G401 (cell line): ENCODE measurements around the gene VAV3. TPM values are rescaled to one million over a fixed set of nuclear protein-coding genes. Genes with fewer than 3 reads are reported as not detected.

Experiments used
- DNase-seq: peaks from one replicate; pipeline ENCODE4 v3.0.0-alpha.2; 2015; ENCODE audit warnings: low spot score
- in situ Hi-C: cut with HindIII; loops from 2 replicates; pipeline ENCODE4 v1.10.0; 2016; ENCODE audit warnings: low sequenced_read_pairs, mixed read lengths
- total RNA-seq: library from RNA; depleted of rRNA; stranded (reverse); fragments of >200 nt; shearing (Covaris generic); gene quantifications from 2 replicates; pipeline ENCODE4 v1.2.3, GENCODE V29; 2014

The VAV3 gene
- total RNA-seq, 1 experiment from 2014 or later = 0.34 TPM

DNA sequence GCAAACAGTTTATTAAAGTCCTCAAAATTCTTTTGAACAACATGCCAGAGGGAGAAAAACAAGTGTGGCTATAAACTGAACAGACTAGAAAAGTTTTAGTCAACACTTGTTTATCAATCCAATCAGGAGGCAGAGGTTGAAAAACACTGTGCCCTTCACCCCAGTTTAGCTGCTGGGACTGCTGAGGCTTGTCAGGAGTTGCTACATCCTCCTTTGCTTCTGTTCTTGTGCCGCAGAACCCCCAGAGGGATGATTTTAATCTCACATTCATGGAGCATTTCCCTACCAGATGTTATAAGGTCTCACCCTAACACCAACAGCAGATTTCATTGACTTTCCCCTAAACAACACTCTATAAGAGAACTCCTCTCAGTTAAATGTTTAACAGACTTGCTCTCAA lies 321.2 kb downstream of the VAV3 start:
- in situ Hi-C loops = no loop called here
- no peak for DNase-seq

DNA sequence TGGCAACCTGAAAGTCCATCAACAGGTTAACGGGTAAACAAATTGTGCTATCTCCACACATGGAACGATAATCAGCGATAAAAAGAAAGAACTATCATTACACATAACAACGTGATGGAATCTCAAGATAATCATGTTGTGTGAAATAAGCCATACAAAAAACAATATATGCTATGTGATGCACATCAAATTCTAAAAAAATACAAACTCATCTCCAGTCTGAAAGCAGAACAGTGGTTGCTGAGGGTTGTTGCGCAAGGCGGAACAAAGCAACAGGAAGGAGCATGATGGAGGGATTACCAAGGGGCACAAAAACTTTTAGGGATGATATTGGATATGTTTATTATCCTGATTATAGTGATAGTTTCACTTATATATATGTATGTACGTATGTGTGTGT lies 324.8 kb downstream of the VAV3 start:
- DNase-seq = no peak
- in situ Hi-C loops = no loop called here

DNA sequence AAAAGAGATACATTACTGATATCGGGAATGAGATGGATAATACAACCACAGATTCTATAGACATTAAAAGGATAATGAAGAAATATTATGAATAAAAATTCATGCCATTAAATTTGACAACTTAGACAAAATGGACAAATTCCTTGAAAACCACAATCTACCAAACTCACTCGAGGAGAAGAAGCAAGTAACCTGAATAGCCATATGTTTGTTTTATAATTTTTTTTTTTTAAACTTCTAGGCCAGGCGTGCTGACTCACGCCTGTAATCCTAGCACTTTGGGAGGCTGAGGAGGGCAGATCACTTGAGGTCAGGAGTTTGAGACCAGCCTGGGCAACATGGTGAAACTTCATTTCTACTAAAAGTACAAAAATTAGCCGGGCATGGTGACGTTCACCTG lies 327.9 kb downstream of the VAV3 start:
- DNase-seq = no peak
- in situ Hi-C loops = no loop called here

DNA sequence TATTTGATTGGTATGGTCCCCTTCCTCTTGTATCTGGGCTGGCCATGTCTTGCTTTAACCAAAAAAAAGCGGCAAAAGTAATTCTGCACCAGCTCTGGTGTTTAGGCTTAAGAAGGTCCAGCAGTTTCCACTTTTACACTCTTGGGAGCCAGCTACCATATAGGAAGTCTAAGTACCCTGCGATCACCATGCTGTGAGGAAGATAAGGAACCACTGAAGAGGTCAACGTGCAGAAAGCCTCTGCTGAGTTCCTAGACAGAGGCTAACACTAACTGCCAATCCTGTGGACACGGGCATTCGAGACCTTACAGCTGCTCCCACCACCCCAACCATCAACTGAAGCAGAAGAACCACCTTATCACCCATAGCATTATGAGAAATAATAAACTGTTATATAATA lies 331.4 kb downstream of the VAV3 start:
- in situ Hi-C loops = no loop called here

DNA sequence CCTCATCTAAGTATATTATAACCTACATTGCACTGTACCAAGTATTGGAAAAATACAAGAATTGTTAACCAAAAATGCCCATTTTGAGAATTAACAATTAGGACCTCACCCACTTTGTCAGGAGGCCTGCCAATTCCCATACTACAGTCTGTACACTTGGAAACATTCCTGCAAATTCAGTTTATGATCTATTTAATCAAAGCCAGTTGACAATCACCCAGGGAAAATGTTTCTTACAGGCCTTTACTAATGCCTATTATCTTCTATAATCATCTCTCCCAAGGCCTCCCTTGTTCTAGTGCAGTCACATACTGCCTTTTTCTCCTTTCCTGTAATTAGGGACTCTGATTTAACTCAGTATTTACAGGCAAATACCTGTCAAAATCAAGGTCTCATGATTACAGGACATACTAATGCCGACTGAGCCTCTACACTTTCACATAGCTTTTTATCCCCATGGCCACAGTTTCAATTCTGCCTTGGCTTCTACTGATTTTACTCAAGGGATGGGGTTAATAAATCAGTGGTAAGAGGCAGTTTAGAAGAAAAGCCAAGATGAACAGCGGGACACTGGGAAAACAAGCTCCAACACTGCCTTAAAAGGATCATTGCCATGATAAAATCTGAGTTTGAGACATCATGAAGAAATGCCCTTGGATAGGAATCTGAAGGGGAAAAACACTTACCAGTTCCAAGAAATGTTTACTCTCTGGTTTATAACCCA lies 338.7 kb downstream of the VAV3 start:
- DNase-seq = no peak
- in situ Hi-C loops = no loop called here

More for the DNA sequence above, 331.4 kb downstream of the VAV3 start:
- DNase-seq = no peak

DNA sequence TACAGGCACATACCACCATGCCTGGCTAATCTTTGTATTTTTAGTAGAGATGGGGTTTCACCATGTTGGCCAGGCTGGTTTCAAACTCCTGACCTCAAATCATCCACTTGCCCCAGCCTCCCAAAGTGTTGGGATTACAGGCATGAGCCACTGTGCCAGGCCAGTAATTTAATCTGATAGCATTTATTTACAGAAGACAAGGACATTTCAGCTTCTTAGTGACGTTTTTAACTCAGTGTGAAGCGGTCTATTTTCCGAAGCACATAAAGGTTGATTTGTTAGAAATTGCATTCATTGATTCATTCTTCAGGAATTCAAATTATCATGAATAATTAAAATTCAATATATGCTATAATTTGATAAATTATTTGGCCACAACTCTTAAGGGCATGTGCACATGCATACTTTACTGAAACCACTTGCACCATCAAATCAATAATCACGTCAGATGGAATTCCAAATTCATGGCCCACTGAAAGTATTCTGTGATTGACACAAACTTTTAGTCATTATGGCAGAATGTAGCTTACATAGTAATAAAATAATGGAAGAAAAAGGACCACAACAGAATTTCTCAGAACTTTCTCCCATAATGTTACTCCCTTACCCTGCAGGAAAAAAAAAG lies 339.5 kb downstream of the VAV3 start:
- no peak for DNase-seq
- in situ Hi-C loops = no loop called here

DNA sequence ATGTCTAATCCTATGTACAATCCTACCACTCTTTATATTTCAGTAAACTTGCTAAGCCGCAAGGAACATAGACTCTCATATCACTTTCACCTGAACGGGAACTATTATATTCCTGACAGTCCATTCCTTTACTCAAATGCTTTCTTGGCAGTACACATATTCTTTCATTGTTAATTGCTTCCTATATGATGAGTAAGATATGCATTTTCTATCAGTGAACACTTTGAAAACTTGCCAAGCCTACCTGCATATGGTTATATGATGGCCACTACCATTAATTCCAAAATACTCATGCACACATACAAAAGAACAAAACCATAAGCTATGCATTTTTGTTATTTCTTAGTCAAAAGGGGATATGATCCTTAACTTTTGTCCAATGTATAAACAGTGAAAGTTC lies 341.5 kb downstream of the VAV3 start:
- in situ Hi-C loops = no loop called here
- no peak for DNase-seq

DNA sequence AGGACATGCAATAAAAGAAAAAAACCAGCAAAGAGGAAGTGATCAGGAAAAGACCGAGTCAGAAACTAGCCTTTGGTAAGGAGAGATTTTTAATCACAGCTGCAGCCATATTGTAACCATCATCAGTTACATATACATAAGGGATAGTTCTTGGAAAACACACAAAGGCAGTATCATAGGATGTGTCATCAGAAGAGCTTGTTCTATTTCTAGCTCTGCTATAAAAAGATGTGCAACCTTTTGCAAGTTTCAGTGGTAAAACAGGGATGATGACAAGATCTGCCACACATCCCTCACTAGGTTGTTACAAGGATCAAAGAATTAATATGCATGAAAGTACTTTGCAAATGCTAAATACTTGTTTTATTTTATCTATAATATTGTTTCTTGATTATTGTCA lies 342.0 kb downstream of the VAV3 start:
- no peak for DNase-seq
- in situ Hi-C loops = no loop called here

DNA sequence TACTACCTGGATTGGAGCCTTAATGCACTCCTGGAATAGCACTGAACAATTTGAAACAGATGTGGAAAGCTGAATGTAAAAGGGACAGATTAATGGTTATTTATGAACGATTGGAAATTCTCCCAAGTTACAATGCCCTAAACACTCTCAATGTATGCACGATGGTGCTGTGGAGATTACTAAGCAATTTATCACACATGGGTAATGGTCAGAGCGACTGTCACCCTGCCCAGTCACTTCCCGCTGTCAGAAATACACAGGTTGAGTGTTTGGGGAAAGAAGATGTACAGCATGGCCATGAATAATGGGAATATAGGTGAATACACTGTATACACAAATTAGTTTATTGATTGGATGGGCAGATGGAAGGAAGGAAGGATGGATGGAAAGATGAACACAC lies 342.4 kb downstream of the VAV3 start:
- DNase-seq = no peak
- in situ Hi-C loops = no loop called here

DNA sequence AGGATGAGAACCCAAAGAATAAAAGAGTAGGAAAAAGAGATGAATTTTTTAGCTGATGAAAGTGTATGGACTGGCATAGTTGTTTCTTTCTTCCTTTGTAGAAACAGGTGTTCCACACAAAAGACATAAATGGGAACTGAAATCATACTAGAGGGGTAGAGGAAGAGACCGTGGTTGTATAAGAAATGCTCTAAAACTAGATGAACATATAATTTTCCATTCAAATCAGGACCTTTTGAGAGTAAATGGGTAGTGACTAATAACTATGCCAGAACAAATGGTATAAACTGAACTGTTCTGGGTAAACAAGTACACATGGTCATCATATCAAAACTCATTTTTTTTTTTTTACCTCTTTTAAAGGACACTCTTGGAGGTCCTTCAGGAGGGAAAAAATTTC lies 344.2 kb downstream of the VAV3 start:
- in situ Hi-C loops = no loop called here
- no peak for DNase-seq

DNA sequence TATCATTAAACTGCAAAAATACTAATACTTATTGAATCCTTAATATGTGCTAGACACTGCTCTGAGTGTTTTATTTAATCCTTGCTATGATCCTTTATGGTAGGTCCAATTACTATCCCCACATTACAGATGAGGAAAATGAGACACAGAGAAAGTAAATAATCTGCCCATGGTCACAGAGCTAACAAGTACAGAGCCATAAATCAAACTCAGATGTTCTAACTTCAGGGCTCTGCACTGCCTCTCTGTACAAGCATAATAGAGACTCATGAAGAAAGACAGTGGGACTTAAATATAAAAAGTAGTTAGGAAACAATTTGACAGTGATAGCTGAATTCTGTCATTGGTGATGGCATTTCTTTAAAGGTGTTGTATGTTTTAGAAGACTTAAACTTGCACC lies 346.4 kb downstream of the VAV3 start:
- no peak for DNase-seq

DNA sequence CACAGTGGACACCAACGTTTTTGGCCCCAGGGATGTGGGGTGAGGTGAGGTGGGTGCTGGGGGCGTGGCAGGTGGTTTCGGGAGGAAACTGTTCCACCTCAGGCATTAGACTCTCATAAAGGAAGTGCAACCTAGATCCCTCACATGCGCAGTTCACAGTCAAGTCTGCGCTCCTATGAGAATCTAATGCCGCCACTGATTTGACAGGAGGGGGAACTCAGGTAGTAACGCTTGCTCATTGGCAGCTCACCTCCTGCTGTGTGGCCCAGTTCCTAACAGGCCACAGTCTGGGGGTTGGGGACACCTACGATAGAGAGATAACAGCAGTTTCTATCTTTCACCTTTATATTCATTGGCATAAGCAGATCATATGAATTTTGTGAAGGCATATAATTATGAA lies 347.1 kb downstream of the VAV3 start:
- in situ Hi-C loops = no loop called here

More for the DNA sequence above, 346.4 kb downstream of the VAV3 start:
- in situ Hi-C loops = no loop called here

DNA sequence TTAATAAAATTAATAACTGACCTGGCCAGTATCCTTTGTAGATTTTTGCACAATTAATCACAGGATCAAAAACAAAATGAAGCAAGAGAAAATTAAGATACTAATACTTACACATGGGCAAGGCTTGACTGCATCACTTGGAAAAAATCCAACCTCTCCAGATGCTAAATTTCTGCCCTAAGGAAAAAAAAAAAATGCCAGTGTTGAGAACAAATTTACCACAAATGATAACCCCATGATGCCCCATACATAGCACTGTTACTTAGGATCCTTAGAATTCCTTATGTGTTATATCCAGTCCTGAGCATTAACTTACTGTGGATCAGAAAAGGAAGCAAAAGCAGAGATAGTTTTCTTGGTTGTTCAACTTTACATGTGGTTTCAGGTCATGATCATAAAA lies 347.5 kb downstream of the VAV3 start:
- DNase-seq = no peak
- in situ Hi-C loops = no loop called here

More for the DNA sequence above, 347.1 kb downstream of the VAV3 start:
- DNase-seq = no peak

DNA sequence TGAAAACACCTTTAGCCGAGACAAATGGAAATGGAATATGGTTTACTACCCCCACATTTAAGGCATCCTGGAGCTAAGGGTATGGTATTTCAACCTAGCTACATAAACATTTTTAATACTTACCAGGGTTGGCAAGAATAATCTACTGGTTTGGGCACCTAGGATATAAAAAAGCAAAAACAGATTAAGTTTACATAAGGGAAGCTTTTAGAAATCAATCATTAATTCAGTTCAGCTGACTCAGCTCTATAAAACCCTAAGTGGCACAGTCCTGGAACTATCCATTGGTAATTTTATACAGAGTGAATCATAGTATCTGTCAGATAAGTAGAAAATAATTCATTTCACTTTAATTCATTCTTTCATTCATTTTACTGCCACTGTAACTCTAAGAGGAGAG lies 355.2 kb downstream of the VAV3 start:
- DNase-seq = no peak
- in situ Hi-C loops = no loop called here

DNA sequence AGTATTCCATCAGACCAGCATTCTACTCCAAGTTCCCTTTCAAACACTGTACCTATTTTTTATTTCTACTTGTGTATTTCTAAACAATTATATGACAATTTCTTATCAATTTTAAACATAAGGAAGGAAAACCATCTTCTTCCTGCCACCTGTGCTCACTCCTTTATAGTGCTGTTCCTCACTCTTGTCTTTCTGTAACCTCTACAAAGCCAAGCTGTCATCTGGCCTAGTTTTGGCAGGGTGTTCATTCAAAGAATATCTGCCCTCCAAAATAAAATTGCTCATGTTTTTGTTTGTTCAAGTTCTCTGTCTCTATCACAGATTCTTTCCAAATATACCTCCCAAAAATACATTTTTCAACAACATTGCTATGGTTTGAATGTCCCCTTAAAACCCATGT lies 360.2 kb downstream of the VAV3 start:
- no peak for DNase-seq
- in situ Hi-C loops = no loop called here

DNA sequence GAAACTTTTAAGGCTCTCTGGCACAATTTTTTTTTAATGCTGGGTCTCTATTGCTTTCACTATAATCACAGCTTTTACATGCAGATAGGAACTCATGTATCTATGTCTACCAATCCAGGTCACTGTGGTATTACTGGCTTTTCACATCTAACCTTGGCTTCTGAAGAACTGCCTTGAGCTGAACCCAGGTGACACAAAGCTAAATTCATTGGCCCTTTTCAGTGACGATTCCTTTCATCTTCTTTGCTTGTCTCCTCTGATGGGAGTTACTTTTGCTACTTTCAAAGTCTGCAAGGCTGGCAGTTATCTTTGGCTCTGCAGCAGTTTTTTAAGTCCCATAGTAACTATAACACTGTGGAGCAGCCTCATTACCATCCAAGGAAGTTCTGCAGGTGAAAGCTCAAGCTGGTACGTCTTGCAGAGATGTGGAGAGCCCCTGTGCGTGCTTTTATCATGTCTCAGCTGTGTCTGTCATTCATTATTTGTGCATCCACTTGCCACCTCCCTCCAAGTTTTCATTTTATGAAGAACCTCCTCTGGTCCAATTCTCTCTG lies 364.3 kb downstream of the VAV3 start:
- in situ Hi-C loops = no loop called here
- no peak for DNase-seq

DNA sequence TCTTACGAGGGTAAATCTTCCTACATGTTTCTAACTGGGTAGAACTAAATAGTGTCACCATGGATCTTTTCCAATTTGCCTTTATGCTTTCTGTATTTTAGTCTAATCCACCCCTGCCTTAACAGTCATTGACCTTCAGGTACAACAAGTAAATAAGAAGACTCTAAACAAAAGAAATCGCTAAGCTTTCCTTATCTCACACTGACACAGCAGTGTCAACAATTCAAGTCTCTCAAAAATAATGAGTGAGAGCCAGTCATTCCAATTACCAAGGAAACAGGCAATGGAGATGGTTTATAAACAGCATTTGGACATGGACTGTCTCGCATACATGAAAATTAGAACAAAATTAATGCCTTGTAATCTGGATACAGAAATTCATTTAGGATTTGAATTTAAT lies 365.8 kb downstream of the VAV3 start:
- in situ Hi-C loops = no loop called here
- no peak for DNase-seq

DNA sequence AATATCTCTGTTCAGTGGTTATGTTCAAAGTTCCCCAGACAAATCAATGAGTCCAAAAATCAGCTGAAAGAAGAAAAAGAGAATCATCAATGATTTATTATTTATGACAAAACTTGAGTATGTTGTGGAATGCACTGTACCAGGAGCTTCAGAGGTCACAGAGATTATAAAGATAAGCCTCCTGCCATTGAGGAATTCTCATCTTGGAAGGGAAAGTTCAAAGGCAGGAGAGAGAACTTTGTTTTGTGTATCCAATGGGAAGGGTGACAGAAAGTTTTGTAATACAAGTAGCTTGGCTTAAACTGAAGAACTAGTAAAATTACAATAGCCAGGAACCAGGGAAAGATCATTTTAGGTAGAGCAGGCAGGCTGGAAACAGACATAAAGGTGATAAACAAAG lies 367.7 kb downstream of the VAV3 start:
- in situ Hi-C loops = no loop called here
- DNase-seq = no peak

DNA sequence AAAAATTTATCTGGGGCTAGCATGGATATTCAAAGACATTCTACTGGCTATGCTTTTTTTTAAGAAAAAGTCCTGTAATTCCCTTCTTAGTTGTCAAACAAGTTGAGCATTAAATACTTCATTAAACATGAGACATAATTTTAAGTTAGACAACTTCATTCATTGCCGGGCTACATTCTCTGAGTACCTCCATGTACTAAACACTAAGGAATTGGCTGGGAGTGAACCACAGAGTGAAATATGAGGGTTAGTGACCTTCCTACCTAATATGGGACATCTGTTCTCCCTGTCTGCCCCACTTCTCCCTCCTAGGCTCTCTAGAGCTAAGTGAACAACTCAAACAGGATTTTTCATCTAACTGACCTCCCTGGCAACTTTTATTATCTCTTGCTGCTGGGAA lies 370.4 kb downstream of the VAV3 start:
- no peak for DNase-seq
- in situ Hi-C loops = no loop called here

DNA sequence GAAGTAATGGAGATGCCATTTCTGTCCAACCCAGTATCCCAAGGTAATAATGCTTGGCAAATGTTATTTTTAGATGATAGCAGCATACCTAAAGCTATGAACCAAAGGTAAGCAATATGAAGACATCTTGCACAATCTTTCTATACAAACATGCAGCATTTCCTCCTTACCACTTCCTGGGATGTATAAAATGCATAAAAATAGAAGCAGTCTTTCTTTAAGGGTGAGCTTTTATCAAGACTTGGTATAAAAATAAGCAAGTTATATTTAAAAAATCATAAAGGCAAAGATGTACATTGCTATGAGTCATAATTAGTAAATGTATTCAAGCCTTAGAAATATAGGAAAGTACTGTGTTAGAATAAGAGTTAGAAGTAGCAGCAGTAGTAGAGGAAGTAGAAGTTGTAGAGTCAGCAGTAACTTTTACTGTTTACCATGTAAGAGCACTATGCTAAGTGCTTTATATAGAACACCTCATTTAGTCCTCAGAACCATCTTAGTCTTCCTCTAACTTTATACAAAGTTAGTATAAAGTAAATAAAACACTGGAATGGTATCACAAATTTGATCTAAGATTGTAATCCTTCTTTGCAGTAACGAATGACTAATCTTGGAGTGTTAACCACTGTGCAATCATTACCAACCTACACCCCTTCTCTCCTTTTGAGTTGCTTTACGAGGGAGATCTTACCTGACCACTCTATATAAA lies 371.3 kb downstream of the VAV3 start:
- DNase-seq = no peak
- in situ Hi-C loops = no loop called here
